ENCODE results near the gene RPS15. TPM values are rescaled to one million over a fixed set of nuclear protein-coding genes. Genes with fewer than 3 reads are reported as not detected.

Gene RPS15
- total and polyA plus RNA-seq, 2 of the 13 experiments (the other 11 are each of a cell fraction or from before 2014, with no cell fraction given): 695 to 1,411 TPM

DNA sequence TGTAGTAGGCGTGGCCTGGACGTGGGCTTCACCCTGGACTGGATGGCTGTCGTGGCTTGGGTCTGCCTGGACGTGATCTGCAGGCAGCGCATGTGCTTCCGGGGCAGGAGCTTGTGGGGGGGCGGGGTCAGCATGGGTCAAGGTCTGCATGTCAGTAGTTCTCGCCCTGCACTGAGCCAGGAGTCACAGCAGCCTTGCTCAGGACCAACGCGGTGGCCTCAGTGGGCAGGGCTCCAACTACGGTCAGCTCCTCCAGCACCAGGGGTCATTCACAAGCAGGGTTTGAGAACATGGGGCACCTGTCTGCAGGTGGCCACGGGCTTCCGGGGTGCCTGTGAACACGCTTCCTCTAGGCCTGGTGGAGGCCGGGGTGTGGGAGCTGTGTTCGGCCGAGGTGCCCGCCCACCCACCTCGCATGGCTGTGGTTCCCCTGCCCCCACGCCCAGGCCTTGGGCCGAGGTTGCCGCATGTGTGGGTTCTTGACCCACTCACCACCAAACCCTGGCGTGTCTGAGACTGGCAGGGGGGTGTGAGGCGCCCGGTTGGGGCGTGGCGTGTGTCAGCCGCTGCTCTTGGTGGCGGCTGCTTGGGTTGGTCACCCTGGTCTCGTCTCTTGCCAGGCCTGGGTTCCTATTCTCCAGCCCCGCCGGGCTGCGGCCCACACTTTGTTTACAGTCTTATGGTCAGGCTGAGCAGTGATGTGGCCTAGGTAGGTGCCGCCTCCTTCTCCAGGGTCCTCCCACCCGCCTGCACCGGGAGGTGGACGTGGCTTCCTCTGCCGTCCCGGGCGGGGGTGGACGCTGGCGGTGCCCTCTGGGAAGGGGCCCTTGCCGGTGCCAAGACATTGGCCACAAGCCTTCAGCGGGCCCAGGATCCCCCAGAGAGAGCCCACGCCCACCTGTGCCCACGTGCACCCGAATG lies 4.8 kb upstream of the RPS15 start:
- DNase-seq (ENCODE audit: low spot score) (no peak), ATAC-seq (no peak), FAIRE-seq (no peak)
- in situ Hi-C loops (cut with HindIII; ENCODE audit: extremely low pct_ligation_motif_present, low pct_unique_long_range_greater_than_20kb) (no loop called here), intact Hi-C loops (cut with micrococcal nuclease; ENCODE audit: unreplicated experiment) (no loop called here)
- Histone ChIP-seq H4K20me1 (ENCODE audit: insufficient read depth, low read length) (no peaks in the 10 kb centered on the region), H3K9ac (ENCODE audit: insufficient read depth, low read depth, low read length) (no peak overlapping the region), H3K79me2 (ENCODE audit: insufficient read depth, low read length) (peaks cover 3% of the 10 kb centered on the region), H3K4me2 (ENCODE audit: low read depth, low read length) (no peak overlapping the region), H3K27ac (ENCODE audit: extremely low read length, insufficient read depth, low read length) (no peak overlapping the region), H3K4me1 (ENCODE audit: insufficient read depth, low read length) (peaks cover 9% of the 10 kb centered on the region), H3K36me3 (replicated peaks in 1 of 2; ENCODE audit: control insufficient read depth in 1 of 2, insufficient read depth in 2 of 2, low read length in 2 of 2) (peaks cover 26 to 53% of the 10 kb centered on the region in 2 experiments), H3K9me3 (ENCODE audit: low read length) (no peaks in the 10 kb centered on the region), H3K27me3 (ENCODE audit: control insufficient read depth in 1 of 2, insufficient read depth in 2 of 2, low read length in 2 of 2) (no peaks in the 10 kb centered on the region), H2AFZ (ENCODE audit: low read length) (no peak overlapping the region), H3K4me3 (replicated peaks in 1 of 3; ENCODE audit: insufficient read depth in 1 of 3, low read depth in 2 of 3, low read length in 3 of 3) (no peak overlapping the region)
- BruUV-seq (replicated peaks): no TSS peak
- CTCF ChIA-PET (ENCODE audit: low intra/inter-chr PET ratio, low total read pairs): no interaction called here
- POLR2A ChIA-PET: interaction anchor here (0.6 kb wide), 1 partner anchor 57 kb away, joined by 3 read pairs; the partner anchor contains the start of gene REEP6
- WGBS (ENCODE audit: low lambda C conversion rate): 92% methylated on average over 23 of the region's 47 CpGs
- TF ChIP-seq, protein P1, sequence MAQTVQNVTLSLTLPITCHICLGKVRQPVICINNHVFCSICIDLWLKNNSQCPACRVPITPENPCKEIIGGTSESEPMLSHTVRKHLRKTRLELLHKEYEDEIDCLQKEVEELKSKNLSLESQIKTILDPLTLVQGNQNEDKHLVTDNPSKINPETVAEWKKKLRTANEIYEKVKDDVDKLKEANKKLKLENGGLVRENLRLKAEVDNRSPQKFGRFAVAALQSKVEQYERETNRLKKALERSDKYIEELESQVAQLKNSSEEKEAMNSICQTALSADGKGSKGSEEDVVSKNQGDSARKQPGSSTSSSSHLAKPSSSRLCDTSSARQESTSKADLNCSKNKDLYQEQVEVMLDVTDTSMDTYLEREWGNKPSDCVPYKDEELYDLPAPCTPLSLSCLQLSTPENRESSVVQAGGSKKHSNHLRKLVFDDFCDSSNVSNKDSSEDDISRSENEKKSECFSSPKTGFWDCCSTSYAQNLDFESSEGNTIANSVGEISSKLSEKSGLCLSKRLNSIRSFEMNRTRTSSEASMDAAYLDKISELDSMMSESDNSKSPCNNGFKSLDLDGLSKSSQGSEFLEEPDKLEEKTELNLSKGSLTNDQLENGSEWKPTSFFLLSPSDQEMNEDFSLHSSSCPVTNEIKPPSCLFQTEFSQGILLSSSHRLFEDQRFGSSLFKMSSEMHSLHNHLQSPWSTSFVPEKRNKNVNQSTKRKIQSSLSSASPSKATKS (CRISPR knock-in tag; IDR thresholded peaks at IDR 0.05): no peak
- peak; percentile 91 for TF ChIP-seq NR2C2 (CRISPR knock-in tag; IDR thresholded peaks at IDR 0.05; ENCODE audit: borderline replicate concordance)
- TF ChIP-seq CBX5 (CRISPR knock-in tag; IDR thresholded peaks at IDR 0.05; ENCODE audit: borderline replicate concordance): no peak
- TF ChIP-seq GABPB1 (CRISPR knock-in tag; IDR thresholded peaks at IDR 0.05): peak; percentile 54; the same call in 1 of the 2 replicates
- TF ChIP-seq, protein P2, sequence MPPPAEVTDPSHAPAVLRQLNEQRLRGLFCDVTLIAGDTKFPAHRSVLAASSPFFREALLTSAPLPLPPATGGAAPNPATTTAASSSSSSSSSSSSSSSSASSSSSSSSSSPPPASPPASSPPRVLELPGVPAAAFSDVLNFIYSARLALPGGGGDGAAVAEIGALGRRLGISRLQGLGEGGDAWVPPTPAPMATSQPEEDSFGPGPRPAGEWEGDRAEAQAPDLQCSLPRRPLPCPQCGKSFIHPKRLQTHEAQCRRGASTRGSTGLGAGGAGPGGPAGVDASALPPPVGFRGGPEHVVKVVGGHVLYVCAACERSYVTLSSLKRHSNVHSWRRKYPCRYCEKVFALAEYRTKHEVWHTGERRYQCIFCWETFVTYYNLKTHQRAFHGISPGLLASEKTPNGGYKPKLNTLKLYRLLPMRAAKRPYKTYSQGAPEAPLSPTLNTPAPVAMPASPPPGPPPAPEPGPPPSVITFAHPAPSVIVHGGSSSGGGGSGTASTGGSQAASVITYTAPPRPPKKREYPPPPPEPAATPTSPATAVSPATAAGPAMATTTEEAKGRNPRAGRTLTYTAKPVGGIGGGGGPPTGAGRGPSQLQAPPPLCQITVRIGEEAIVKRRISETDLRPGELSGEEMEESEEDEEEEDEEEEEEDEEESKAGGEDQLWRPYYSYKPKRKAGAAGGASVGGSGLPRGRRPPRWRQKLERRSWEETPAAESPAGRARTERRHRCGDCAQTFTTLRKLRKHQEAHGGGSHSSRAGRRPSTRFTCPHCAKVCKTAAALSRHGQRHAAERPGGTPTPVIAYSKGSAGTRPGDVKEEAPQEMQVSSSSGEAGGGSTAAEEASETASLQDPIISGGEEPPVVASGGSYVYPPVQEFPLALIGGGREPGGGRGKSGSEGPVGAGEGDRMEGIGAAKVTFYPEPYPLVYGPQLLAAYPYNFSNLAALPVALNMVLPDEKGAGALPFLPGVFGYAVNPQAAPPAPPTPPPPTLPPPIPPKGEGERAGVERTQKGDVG (CRISPR knock-in tag; IDR thresholded peaks at IDR 0.05; ENCODE audit: borderline replicate concordance): peak; percentile 65; the same call in 1 of the 2 replicates
- 0 out of 2 replicates have a peak, but pooled peaks have one; percentile 20 for TF ChIP-seq HOXA3 (CRISPR knock-in tag; IDR thresholded peaks at IDR 0.05)
- TF ChIP-seq ZMYM2 (CRISPR knock-in tag; IDR thresholded peaks at IDR 0.05): no peak
- TF ChIP-seq ZNF383 (CRISPR knock-in tag; IDR thresholded peaks at IDR 0.05; ENCODE audit: borderline replicate concordance): no peak
- no peak for TF ChIP-seq ZNF335 (CRISPR knock-in tag; IDR thresholded peaks at IDR 0.05)
- TF ChIP-seq KDM3A (CRISPR knock-in tag; IDR thresholded peaks at IDR 0.05; ENCODE audit: low read depth): no peak
- TF ChIP-seq, protein P3, sequence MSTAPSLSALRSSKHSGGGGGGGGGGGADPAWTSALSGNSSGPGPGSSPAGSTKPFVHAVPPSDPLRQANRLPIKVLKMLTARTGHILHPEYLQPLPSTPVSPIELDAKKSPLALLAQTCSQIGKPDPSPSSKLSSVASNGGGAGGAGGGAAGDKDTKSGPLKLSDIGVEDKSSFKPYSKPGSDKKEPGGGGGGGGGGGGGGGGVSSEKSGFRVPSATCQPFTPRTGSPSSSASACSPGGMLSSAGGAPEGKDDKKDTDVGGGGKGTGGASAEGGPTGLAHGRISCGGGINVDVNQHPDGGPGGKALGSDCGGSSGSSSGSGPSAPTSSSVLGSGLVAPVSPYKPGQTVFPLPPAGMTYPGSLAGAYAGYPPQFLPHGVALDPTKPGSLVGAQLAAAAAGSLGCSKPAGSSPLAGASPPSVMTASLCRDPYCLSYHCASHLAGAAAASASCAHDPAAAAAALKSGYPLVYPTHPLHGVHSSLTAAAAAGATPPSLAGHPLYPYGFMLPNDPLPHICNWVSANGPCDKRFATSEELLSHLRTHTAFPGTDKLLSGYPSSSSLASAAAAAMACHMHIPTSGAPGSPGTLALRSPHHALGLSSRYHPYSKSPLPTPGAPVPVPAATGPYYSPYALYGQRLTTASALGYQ (CRISPR knock-in tag; IDR thresholded peaks at IDR 0.05): no peak
- no peak for TF ChIP-seq ZNF530 (CRISPR knock-in tag; IDR thresholded peaks at IDR 0.05; ENCODE audit: low read depth)
